K562 (cell line): Measurements from ENCODE around the gene MICAL1. TPM values are rescaled to one million over a fixed set of nuclear protein-coding genes. Genes with fewer than 3 reads are reported as not detected.

Experiments
- ATAC-seq: fragments of 200-7000 bp; cut with Tn5 transposase; 3 replicates; pipeline ENCODE4 v1.9.1; 2020; ENCODE audit warnings: moderate library complexity
- BruUV-seq: library from RNA; stranded (reverse); fragments of 400-500 nt; replicated peaks from 2 replicates; lab custom pipeline; 2021; lab: Mats Ljungman, UMichigan
- CTCF ChIA-PET: fragments of 300-600 bp; formaldehyde crosslinking; extraction: SDS; loops from one replicate; lab custom pipeline; 2021; ENCODE audit warnings: low intra/inter-chr PET ratio; lab: Yijun Ruan, JAX
- POLR2A ChIA-PET: fragments of 300-600, 350-650 bp; sonication (Branson Sonifier 250); formaldehyde crosslinking; extraction: SDS; loops from one replicate; lab custom pipeline; 2021; ENCODE audit warnings: antibody characterized with exemption, inconsistent platforms; lab: Yijun Ruan, JAX
- DNase-seq, 4 experiments: peaks; one replicate each; pipeline versions ENCODE4 v3.0.0 to v3.0.0-alpha.2; 2011 to 2018; ENCODE audit warnings: low spot score in 3 of 4, mixed read lengths in 3 of 4; ENCODE audit errors: extremely low read depth in 1 of 4
- FAIRE-seq: peaks from 2 replicates; lab custom pipeline; 2011; peaks lifted over from hg19 to GRCh38; lab: Jason Lieb, UNC
- H2AFZ ChIP-seq: 2 replicates; pipeline ENCODE4 v1.6.0; 2011; ENCODE audit warnings: low read depth, low read length, control low read depth, inconsistent platforms
- H3K27ac ChIP-seq: fragments of 200-600 bp; 3 replicates; pipeline ENCODE4 v1.8.0; 2011; ENCODE audit warnings: low read depth, mild to moderate bottlenecking, control low read depth, inconsistent platforms, low read length, moderate library complexity, mixed read lengths; ENCODE audit errors: extremely low read depth
- H3K27me3 ChIP-seq, 2 experiments: fragments of 300-600 bp in 1 of 2; 2 replicates in 1 of 2; 3 replicates in 1 of 2; pipeline versions ENCODE4 v1.6.0 to v1.8.0; 2011; ENCODE audit warnings: inconsistent platforms in 2 of 2, low read length in 2 of 2, mild to moderate bottlenecking in 1 of 2, mixed read lengths in 1 of 2, moderate library complexity in 1 of 2; ENCODE audit not compliant: control insufficient read depth in 2 of 2, insufficient read depth in 2 of 2
- H3K36me3 ChIP-seq: fragments of 300-600 bp; 3 replicates; pipeline ENCODE4 v1.8.0; 2011; ENCODE audit warnings: mild to moderate bottlenecking, low read length, inconsistent platforms; ENCODE audit not compliant: control insufficient read depth, insufficient read depth
- H3K4me1 ChIP-seq, 2 experiments: fragments of 200-600 bp in 1 of 2; replicated peaks in 1 of 2; 2 replicates in 1 of 2; 3 replicates in 1 of 2; pipeline versions ENCODE4 v1.5.1 to v1.8.0; 2011; ENCODE audit warnings: inconsistent platforms in 2 of 2, low read length in 2 of 2, mild to moderate bottlenecking in 1 of 2, mixed read lengths in 1 of 2, moderate library complexity in 1 of 2; ENCODE audit not compliant: control insufficient read depth in 2 of 2, insufficient read depth in 2 of 2
- H3K4me2 ChIP-seq: 2 replicates; pipeline ENCODE4 v1.6.1; 2011; ENCODE audit warnings: low read length, control low read depth, inconsistent platforms, mixed read lengths; ENCODE audit not compliant: insufficient read depth
- H3K4me3 ChIP-seq: fragments of 200-600 bp; sonication (generic), shearing (Covaris generic); 2 replicates; pipeline ENCODE4 v1.5.1; 2016; ENCODE audit warnings: control low read depth, inconsistent platforms
- H3K79me2 ChIP-seq: fragments of 200-600 bp; 3 replicates; pipeline ENCODE4 v1.8.0; 2011; ENCODE audit warnings: low read length, inconsistent platforms; ENCODE audit not compliant: control insufficient read depth, insufficient read depth
- H3K9ac ChIP-seq, 2 experiments: 2 replicates each; pipeline versions ENCODE4 v1.6.0 to v1.6.1; 2011; ENCODE audit warnings: low read depth in 2 of 2, low read length in 2 of 2, control low read depth in 1 of 2, inconsistent platforms in 1 of 2, mild to moderate bottlenecking in 1 of 2, mixed read lengths in 1 of 2; ENCODE audit not compliant: insufficient read depth in 1 of 2
- H3K9me1 ChIP-seq: one replicate; pipeline ENCODE4 v1.6.0; 2011; ENCODE audit warnings: inconsistent platforms, mild to moderate bottlenecking, low read length, moderate library complexity; ENCODE audit not compliant: control insufficient read depth, insufficient read depth
- H3K9me3 ChIP-seq: replicated peaks from 2 replicates; pipeline ENCODE4 v1.5.1; 2011; ENCODE audit warnings: low read depth, low read length, inconsistent platforms; ENCODE audit not compliant: control insufficient read depth, insufficient read depth
- H4K20me1 ChIP-seq: replicated peaks from 2 replicates; pipeline ENCODE4 v1.6.1; 2011; ENCODE audit warnings: low read length, inconsistent platforms, mixed read lengths; ENCODE audit not compliant: control insufficient read depth, insufficient read depth
- ATF3 ChIP-seq, 2 experiments: fragments of 450-650 bp in 1 of 2; sonication (generic) in 1 of 2; formaldehyde crosslinking in 1 of 2; IDR thresholded peaks in 1 of 2; conservative IDR thresholded peaks in 1 of 2; 2 replicates each; pipeline versions ENCODE4 v1.6.1 to v1.8.1; 2016 to 2023; ENCODE audit warnings: mild to moderate bottlenecking in 2 of 2, moderate library complexity in 2 of 2, inconsistent platforms in 1 of 2, missing genetic modification reagents in 1 of 2
- CEBPB ChIP-seq: fragments of 450-650 bp; IDR thresholded peaks from 2 replicates; pipeline ENCODE4 v1.6.1; 2016; ENCODE audit warnings: missing genetic modification characterization, missing compliant biosample characterization
- CHCHD3 ChIP-seq: fragments of 250-450 bp; sonication (Bioruptor Pico); IDR thresholded peaks from 2 replicates; pipeline ENCODE4 v2.1.2; 2022; ENCODE audit warnings: mild to moderate bottlenecking
- ESRRA ChIP-seq: fragments of 450-650 bp; IDR thresholded peaks from 2 replicates; pipeline ENCODE4 v1.6.1; 2014; ENCODE audit warnings: low read depth, mild to moderate bottlenecking, moderate library complexity, borderline replicate concordance
- FOSL1 ChIP-seq: fragments of 200-800 bp; sonication (Bioruptor generic); conservative IDR thresholded peaks from 2 replicates; pipeline ENCODE4 v1.6.1; 2016; ENCODE audit warnings: missing genetic modification characterization, missing compliant biosample characterization
- GABPB1 ChIP-seq: sonication (generic); formaldehyde crosslinking; IDR thresholded peaks from 2 replicates; pipeline ENCODE4 v1.8.0; 2022; ENCODE audit warnings: mild to moderate bottlenecking, missing genetic modification reagents
- GATAD2B ChIP-seq: fragments of 450-650 bp; IDR thresholded peaks from 2 replicates; pipeline ENCODE4 v1.6.1; 2017; ENCODE audit warnings: mild to moderate bottlenecking, borderline replicate concordance
- HSF4 ChIP-seq: fragments of 250-450 bp; sonication (Bioruptor Pico); IDR thresholded peaks from 2 replicates; pipeline ENCODE4 v2.1.2; 2022; ENCODE audit warnings: mild to moderate bottlenecking, moderate library complexity, borderline replicate concordance
- ID3 ChIP-seq, 2 experiments: fragments of 250-450 bp in 1 of 2; fragments of 450-650 bp in 1 of 2; sonication (Bioruptor Pico) in 1 of 2; IDR thresholded peaks; 2 replicates each; pipeline versions ENCODE4 v1.6.1 to v1.8.0; 2016 to 2021; ENCODE audit warnings: mild to moderate bottlenecking in 2 of 2, moderate library complexity in 2 of 2, missing compliant biosample characterization in 1 of 2, missing genetic modification characterization in 1 of 2
- IRF9 ChIP-seq: fragments of 450-650 bp; IDR thresholded peaks from 2 replicates; pipeline ENCODE4 v1.6.1; 2016; ENCODE audit warnings: missing biosample characterization, missing genetic modification characterization
- KAT8 ChIP-seq: fragments of 450-650 bp; IDR thresholded peaks from 2 replicates; pipeline ENCODE4 v1.6.1; 2016; ENCODE audit warnings: low read depth, mild to moderate bottlenecking
- KHSRP ChIP-seq: fragments of 450-650 bp; IDR thresholded peaks from 2 replicates; pipeline ENCODE4 v1.6.1; 2017
- KLF6 ChIP-seq: fragments of 250-450 bp; sonication (Bioruptor Pico); IDR thresholded peaks from 2 replicates; pipeline ENCODE4 v1.4.0; 2020; ENCODE audit warnings: mild to moderate bottlenecking, moderate library complexity, borderline replicate concordance
- RBFOX2 ChIP-seq: fragments of 200-400 bp; formaldehyde crosslinking; IDR thresholded peaks from 2 replicates; pipeline ENCODE4 v1.6.1; 2017; ENCODE audit warnings: low read depth, mild to moderate bottlenecking, low read length, moderate library complexity
- SP2 ChIP-seq: IDR thresholded peaks from 2 replicates; pipeline ENCODE4 v1.6.1; 2011; ENCODE audit warnings: mild to moderate bottlenecking, low read depth, low read length, moderate library complexity; ENCODE audit not compliant: poor library complexity, severe bottlenecking; ENCODE audit errors: extremely low read depth
- THRA ChIP-seq: fragments of 450-650 bp; IDR thresholded peaks from 2 replicates; pipeline ENCODE4 v1.6.1; 2017; ENCODE audit warnings: mild to moderate bottlenecking, moderate library complexity
- XRCC3 ChIP-seq: fragments of 450-650 bp; IDR thresholded peaks from 2 replicates; pipeline ENCODE4 v1.6.1; 2017; ENCODE audit warnings: mild to moderate bottlenecking, moderate library complexity
- ZFP36 ChIP-seq: fragments of 150-350 bp; IDR thresholded peaks from 2 replicates; pipeline ENCODE4 v1.6.1; 2018; ENCODE audit warnings: low read length, low read depth; ENCODE audit not compliant: partially characterized antibody
- ZNF778 ChIP-seq: fragments of 450-650 bp; formaldehyde crosslinking; IDR thresholded peaks from 2 replicates; pipeline ENCODE4 v1.4.0; 2020; ENCODE audit warnings: mild to moderate bottlenecking, moderate library complexity
- WGBS: fragments of 100-300 bp; shearing (Covaris generic); methylation state at CpG from one replicate; pipeline ENCODE4 v1.1.6; 2016; ENCODE audit warnings: low coverage, mixed read lengths; ENCODE audit not compliant: insufficient coverage; ENCODE audit errors: missing lambda C conversion rate; 5-methylcytosine and 5-hydroxymethylcytosine counted together
- in situ Hi-C: fragments of 300-500 bp; cut with MboI; formaldehyde crosslinking; loops from 4 replicates; pipeline ENCODE4 v1.15.0; 2018; ENCODE audit warnings: inconsistent platforms, mixed read lengths
- intact Hi-C: fragments of 100-400 bp; cut with micrococcal nuclease; formaldehyde crosslinking; loops from 2 replicates; pipeline ENCODE4 v1.14.2; 2022
- polyA plus RNA-seq, 8 experiments: library from polyadenylated mRNA; depleted of rRNA in 4 of 8; stranded (reverse) in 5 of 8; unstranded in 3 of 8; fragments of >200 nt; fragmentation: Nextera tagmentation in 2 of 8; fragmentation: Illumina TruSeq in 1 of 8; extraction: Ambion mirVana in 2 of 8; extraction: Trizol in 1 of 8; gene quantifications; 2 replicates each; pipeline versions ENCODE4 v1.2.1 to v1.2.3, GENCODE V29; 2011 to 2014; ENCODE audit warnings: inconsistent platforms in 1 of 8, missing spikeins in 1 of 8
- total RNA-seq, 7 experiments: library from RNA; depleted of rRNA in 6 of 7; stranded (reverse); fragments of >200 nt in 6 of 7; fragmentation: Illumina TruSeq in 2 of 7; extraction: Trizol in 2 of 7; gene quantifications; 2 replicates each; pipeline versions ENCODE4 v1.2.1 to v1.2.3, GENCODE V29; 2011 to 2021; ENCODE audit warnings: low replicate concordance in 1 of 7

MICAL1 gene
- total and polyA plus RNA-seq, 9 of the 15 experiments (the other 6 are each of a cell fraction or from before 2014, with no cell fraction given), result 0.07 to 15.2 (median 7.0) TPM

- no peaks in the 10 kb centered on the region for H3K79me2 ChIP-seq
- BruUV-seq, result no TSS peak
- H3K27ac ChIP-seq, result no peak overlapping the region
- no peaks in the 10 kb centered on the region for H3K36me3 ChIP-seq
- POLR2A ChIA-PET, result interaction anchor here (0.9 kb wide), 1 partner anchor 11 kb away, joined by 4 read pairs; no protein-coding TSS in a partner anchor
- no peaks in the 10 kb centered on the region for H4K20me1 ChIP-seq
- no peak overlapping the region for H3K4me3 ChIP-seq
- TF ChIP-seq ESRRA (no peak), IRF9 (tag) (no peak), ID3 (CRISPR knock-in tag; IDR thresholded peaks at IDR 0.05) (no peak), ID3 (tag; IDR thresholded peaks at IDR 0.05) (no peak), ZNF778 (no peak), RBFOX2 (no peak), HSF4 (CRISPR knock-in tag) (no peak), KHSRP (no peak), CHCHD3 (no peak), ZFP36 (no peak), KLF6 (no peak), XRCC3 (no peak), THRA (no peak), FOSL1 (no peak), KAT8 (no peak), CEBPB (tag) (no peak), ATF3 (IDR thresholded peaks at IDR 0.05) (no peak), ATF3 (CRISPR knock-in tag; conservative IDR thresholded peaks at IDR 0.05) (no peak), SP2 (no peak), GABPB1 (CRISPR knock-in tag) (no peak), GATAD2B (no peak)
- TF ChIP-seq, all 486 proteins: peak for 0
- H3K9ac ChIP-seq, result no peak overlapping the region
- H3K4me1 ChIP-seq, result no peaks in the 10 kb centered on the region
- FAIRE-seq (no peak), DNase-seq (no peak), ATAC-seq (no peak)
- 17% methylated on average over 4 of the region's 4 CpGs for WGBS
- no peak overlapping the region for H2AFZ ChIP-seq
- intact Hi-C loops, result no loop called here
- in situ Hi-C loops, result no loop called here
- no peaks in the 10 kb centered on the region for H3K9me1 ChIP-seq
- H3K27me3 ChIP-seq, result peaks cover 11 to 26% of the 10 kb centered on the region in 2 experiments
- CTCF ChIA-PET, result no interaction called here
- H3K4me2 ChIP-seq, result no peak overlapping the region
- no peaks in the 10 kb centered on the region for H3K9me3 ChIP-seq
These were observed 42.5 kb upstream of the MICAL1 start for GRCh38 chr6:109498052-109498451.
